Lung (tissue), 12 donors: ENCODE measurements around the gene TRIM66. TPM values are rescaled to one million over a fixed set of nuclear protein-coding genes. Genes with fewer than 3 reads are reported as not detected.

Source experiments
- ATAC-seq: fragments of 200-7000 bp; cut with Tn5 transposase; one replicate; pipeline ENCODE4 v1.9.1; 2020; ENCODE audit warnings: moderate number of reproducible peaks; ENCODE audit not compliant: insufficient read depth, low FRiP score
- DNase-seq, 3 donors: peaks; one replicate each; pipeline ENCODE4 v3.0.0-alpha.2; 2013 to 2017
- H3K27ac ChIP-seq, 2 donors: one replicate each; pipeline ENCODE4 v1.5.1; 2013; ENCODE audit warnings: mild to moderate bottlenecking in 2 of 2, moderate library complexity in 2 of 2, control low read depth in 1 of 2, inconsistent platforms in 1 of 2, low read depth in 1 of 2, low read length in 1 of 2
- H3K27me3 ChIP-seq, 3 donors: one replicate each; pipeline ENCODE4 v1.5.1; 2013; ENCODE audit warnings: low read length in 2 of 3; ENCODE audit not compliant: control insufficient read depth in 3 of 3, insufficient read depth in 3 of 3
- H3K36me3 ChIP-seq, 4 donors: one replicate each; pipeline ENCODE4 v1.5.1; 2013; ENCODE audit warnings: low read length in 4 of 4, mild to moderate bottlenecking in 1 of 4, moderate library complexity in 1 of 4; ENCODE audit not compliant: control insufficient read depth in 4 of 4, insufficient read depth in 4 of 4
- H3K4me1 ChIP-seq, 5 donors: one replicate each; pipeline ENCODE4 v1.5.1; 2013; ENCODE audit warnings: low read length in 5 of 5, mild to moderate bottlenecking in 2 of 5, moderate library complexity in 1 of 5; ENCODE audit not compliant: control insufficient read depth in 5 of 5, insufficient read depth in 5 of 5
- H3K4me3 ChIP-seq: one replicate; pipeline ENCODE4 v1.5.1; 2013; ENCODE audit warnings: mild to moderate bottlenecking, control low read depth, moderate library complexity
- H3K9ac ChIP-seq, 2 donors: one replicate each; pipeline ENCODE4 v1.5.1; 2013; ENCODE audit warnings: low read length in 2 of 2, control low read depth in 1 of 2; ENCODE audit not compliant: insufficient read depth in 1 of 2
- H3K9me3 ChIP-seq, 4 donors: one replicate each; pipeline ENCODE4 v1.5.1; 2013; ENCODE audit warnings: low read length in 3 of 4, mild to moderate bottlenecking in 1 of 4, moderate library complexity in 1 of 4; ENCODE audit not compliant: control insufficient read depth in 4 of 4, insufficient read depth in 3 of 4
- WGBS, 2 donors: extraction: QIAGEN DNeasy Blood & Tissue Kit; methylation state at CpG; one replicate each; pipeline ENCODE4 v1.1.7; 2013; 5-methylcytosine and 5-hydroxymethylcytosine counted together
- polyA plus RNA-seq, 2 donors: library from polyadenylated mRNA; stranded (reverse); fragments of 200-250 nt; gene quantifications; one replicate each; pipeline ENCODE4 v1.2.1, GENCODE V29; 2013
- total RNA-seq, 2 donors: library from RNA; depleted of rRNA in 1 of 2; stranded (reverse); fragments of >200 nt in 1 of 2; gene quantifications; one replicate each; pipeline ENCODE4 v1.2.1, GENCODE V29; 2014 to 2021
- TF ChIP-seq, protein P1 (sequence below): IDR thresholded peaks from 2 replicates; pipeline ENCODE4 v1.5.1; 2012; ENCODE audit warnings: mild to moderate bottlenecking; ENCODE audit errors: control extremely low read depth, extremely low read depth
- donor health status: control.
- donor health status: control.
- donor health status: Bipolar disorder and iron deficiency.
- donor health status: healthy.
- donor health status: DM: yes; HTN: yes; CAD: no.

Gene TRIM66
- total and polyA plus RNA-seq, 4 donors, result 2.0 to 23.9 (median 11.3) TPM

DNA sequence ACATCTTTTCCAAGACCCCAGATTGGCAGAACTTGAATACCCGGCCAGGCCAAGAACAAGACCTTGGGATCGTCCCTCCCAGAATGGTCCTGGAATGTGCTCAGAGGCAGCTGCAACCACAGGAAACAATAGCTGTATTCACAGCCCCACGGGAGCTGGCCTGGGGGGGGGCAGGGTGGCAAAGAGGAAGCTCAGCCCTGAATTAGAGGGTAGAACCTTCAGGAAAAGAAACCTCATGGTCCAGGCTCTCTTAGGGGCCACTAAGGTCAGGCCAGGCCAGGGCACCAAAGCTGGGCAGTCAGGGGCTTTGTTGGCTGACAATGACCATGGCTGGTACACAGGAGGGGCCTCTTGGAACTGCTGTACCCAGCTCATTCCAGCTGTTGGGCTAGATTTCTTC, 17.4 kb upstream of the TRIM66 start:
- H3K36me3 ChIP-seq, result peaks cover 26 to 54% (median 41%) of the 10 kb centered on the region in 4 donors
- H3K9ac ChIP-seq, result no peak overlapping the region
- peak overlapping the region in 1 of 2 donors; percentile 16 for H3K27ac ChIP-seq
- TF ChIP-seq, protein P1, sequence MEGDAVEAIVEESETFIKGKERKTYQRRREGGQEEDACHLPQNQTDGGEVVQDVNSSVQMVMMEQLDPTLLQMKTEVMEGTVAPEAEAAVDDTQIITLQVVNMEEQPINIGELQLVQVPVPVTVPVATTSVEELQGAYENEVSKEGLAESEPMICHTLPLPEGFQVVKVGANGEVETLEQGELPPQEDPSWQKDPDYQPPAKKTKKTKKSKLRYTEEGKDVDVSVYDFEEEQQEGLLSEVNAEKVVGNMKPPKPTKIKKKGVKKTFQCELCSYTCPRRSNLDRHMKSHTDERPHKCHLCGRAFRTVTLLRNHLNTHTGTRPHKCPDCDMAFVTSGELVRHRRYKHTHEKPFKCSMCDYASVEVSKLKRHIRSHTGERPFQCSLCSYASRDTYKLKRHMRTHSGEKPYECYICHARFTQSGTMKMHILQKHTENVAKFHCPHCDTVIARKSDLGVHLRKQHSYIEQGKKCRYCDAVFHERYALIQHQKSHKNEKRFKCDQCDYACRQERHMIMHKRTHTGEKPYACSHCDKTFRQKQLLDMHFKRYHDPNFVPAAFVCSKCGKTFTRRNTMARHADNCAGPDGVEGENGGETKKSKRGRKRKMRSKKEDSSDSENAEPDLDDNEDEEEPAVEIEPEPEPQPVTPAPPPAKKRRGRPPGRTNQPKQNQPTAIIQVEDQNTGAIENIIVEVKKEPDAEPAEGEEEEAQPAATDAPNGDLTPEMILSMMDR, result no peak
- no peak for ATAC-seq
- no peaks in the 10 kb centered on the region for H3K27me3 ChIP-seq
- 21 to 33% methylated on average over 3 of the region's 3 CpGs for WGBS, 2 donors
- H3K4me3 ChIP-seq, result no peak overlapping the region
- no peaks in the 10 kb centered on the region for H3K9me3 ChIP-seq
- H3K4me1 ChIP-seq, result peaks cover 0 to 6% (median 0%) of the 10 kb centered on the region in 5 donors
- no peak for DNase-seq

DNA sequence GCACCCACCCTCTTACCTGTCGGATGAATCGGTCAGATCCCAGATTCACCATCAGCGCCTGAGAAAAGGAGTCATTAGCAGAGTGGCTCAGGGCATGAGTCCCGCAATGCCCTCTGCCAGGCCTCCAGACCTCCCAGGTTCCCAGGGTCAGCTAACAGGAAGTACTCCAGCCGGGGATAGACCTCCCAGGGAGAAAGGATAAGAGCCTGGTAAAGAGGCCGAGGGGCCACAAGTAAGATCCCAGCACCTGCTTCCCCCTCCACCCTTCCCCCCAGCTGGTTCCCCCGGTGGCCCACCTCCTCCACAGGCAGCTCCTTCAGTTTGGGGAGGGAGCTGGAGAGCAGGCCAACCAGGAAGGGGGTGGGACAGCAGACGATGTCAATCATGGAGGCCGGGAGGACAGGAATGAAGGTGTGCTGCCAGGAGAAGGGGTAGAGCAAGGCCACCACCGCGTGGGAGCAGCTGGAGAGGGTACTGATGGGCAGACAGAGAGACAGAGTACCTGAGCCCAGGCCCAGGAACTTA, 16.5 kb upstream of the TRIM66 start:
- Histone ChIP-seq H3K9ac (no peak overlapping the region), H3K9me3 (no peaks in the 10 kb centered on the region), H3K36me3 (peaks cover 20 to 57% (median 45%) of the 10 kb centered on the region in 4 donors), H3K27me3 (no peaks in the 10 kb centered on the region), H3K4me1 (peaks cover 0 to 6% (median 0%) of the 10 kb centered on the region in 5 donors), H3K27ac (no peak overlapping the region), H3K4me3 (no peak overlapping the region)
- DNase-seq, result no peak
- TF ChIP-seq, protein P1, result no peak
- no peak for ATAC-seq
- 75 to 76% methylated on average over 11 of the region's 11 CpGs for WGBS, 2 donors

DNA sequence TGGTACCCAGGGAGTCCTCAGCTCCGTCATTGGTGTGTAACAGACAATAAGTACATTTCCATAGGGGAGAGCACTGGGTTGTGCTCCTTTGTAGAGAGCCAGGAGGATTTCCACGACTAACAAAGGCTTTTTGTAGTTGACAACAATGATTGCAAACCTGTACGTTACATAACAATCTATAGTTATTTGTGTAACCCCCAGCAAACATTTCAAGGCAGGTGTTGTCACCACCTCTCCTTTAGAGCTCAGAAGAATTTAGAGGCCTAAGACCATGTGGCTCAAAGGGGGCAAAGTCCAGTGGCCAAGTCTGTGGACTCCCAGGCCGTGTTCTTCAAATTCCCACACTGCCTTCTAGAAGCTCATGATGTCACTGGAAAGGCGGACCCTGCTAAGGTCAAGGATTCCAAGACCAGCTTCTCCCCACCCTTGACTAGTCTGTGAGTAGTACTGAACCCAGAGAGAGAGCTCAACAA, 15.9 kb upstream of the TRIM66 start:
- H3K27ac ChIP-seq, result no peak overlapping the region
- H3K4me3 ChIP-seq, result no peak overlapping the region
- H3K4me1 ChIP-seq, result peaks cover 0 to 6% (median 0%) of the 10 kb centered on the region in 5 donors
- H3K9ac ChIP-seq, result no peak overlapping the region
- no peaks in the 10 kb centered on the region for H3K27me3 ChIP-seq
- DNase-seq (no peak), ATAC-seq (no peak)
- TF ChIP-seq, protein P1, result no peak
- 86 to 89% methylated on average over 5 of the region's 5 CpGs for WGBS, 2 donors
- H3K36me3 ChIP-seq, result peaks cover 21 to 59% (median 44%) of the 10 kb centered on the region in 4 donors
- no peaks in the 10 kb centered on the region for H3K9me3 ChIP-seq

DNA sequence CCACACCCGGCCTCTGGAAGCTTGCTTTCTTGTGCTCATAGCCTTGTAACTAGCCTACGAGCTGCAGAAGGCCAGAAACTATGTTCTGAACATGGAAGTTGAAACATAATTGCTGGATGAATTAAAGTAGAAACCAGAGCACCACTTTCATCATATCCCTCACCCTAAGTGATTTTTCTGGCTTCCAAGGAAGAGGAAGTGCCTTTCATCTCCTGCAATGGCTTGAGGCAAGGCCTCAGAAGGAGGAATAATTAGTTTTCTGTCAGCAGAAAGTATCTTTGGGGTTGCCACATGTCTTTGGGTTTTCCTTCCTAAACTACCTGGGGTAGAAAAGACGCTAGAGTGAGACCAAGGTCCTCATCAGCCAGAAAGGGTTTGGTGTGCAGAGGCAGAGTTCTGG, 14.6 kb upstream of the TRIM66 start:
- Histone ChIP-seq H3K4me3 (no peak overlapping the region), H3K27me3 (no peaks in the 10 kb centered on the region), H3K36me3 (peaks cover 23 to 54% (median 43%) of the 10 kb centered on the region in 4 donors), H3K9ac (no peak overlapping the region), H3K27ac (no peak overlapping the region), H3K4me1 (peaks cover 0 to 6% (median 0%) of the 10 kb centered on the region in 5 donors), H3K9me3 (no peaks in the 10 kb centered on the region)
- no peak for DNase-seq
- TF ChIP-seq, protein P1, result no peak
- 75 to 80% methylated on average over 3 of the region's 3 CpGs for WGBS, 2 donors
- ATAC-seq, result no peak
